GM12878 (cell line): ENCODE data around the gene SUSD6. TPM values are rescaled to one million over a fixed set of nuclear protein-coding genes. Genes with fewer than 3 reads are reported as not detected.
"Not testable (repeated sequence)": the region's sequence is repeated elsewhere in the genome, so short reads cannot be mapped to it uniquely, and the experiment has no call there.

ENCODE experiments used
- ATAC-seq: fragments of 200-7000 bp; cut with Tn5 transposase; 3 replicates; pipeline ENCODE4 v1.9.1; 2020; ENCODE audit warnings: mild to moderate bottlenecking, moderate library complexity
- BruUV-seq: library from RNA; stranded (reverse); fragments of 400-500 nt; replicated peaks from 2 replicates; lab custom pipeline; 2021; lab: Mats Ljungman, UMichigan
- CTCF ChIA-PET: fragments of 300-600 bp; sonication (Branson Sonifier 250); formaldehyde crosslinking; extraction: SDS; loops from one replicate; lab custom pipeline; 2021; ENCODE audit warnings: inconsistent platforms; lab: Yijun Ruan, JAX
- POLR2A ChIA-PET: fragments of 350-600 bp; formaldehyde crosslinking; extraction: SDS; loops from one replicate; lab custom pipeline; 2021; ENCODE audit warnings: inconsistent platforms; lab: Charles Lee
- RAD21 ChIA-PET: fragments of 300-600 bp; sonication (Branson Sonifier 250); formaldehyde crosslinking; loops from one replicate; lab custom pipeline; 2023; ENCODE audit warnings: antibody characterized with exemption; ENCODE audit not compliant: unreplicated experiment; lab: Charles Lee
- SMC1A ChIA-PET: fragments of 300-600 bp; sonication (Branson Sonifier 250); formaldehyde crosslinking; loops from one replicate; lab custom pipeline; 2023; ENCODE audit not compliant: unreplicated experiment, uncharacterized antibody; lab: Charles Lee
- DNase-seq: peaks from one replicate; pipeline ENCODE4 v3.0.0-alpha.2; 2011; ENCODE audit warnings: low read depth, low spot score
- FAIRE-seq: peaks from 3 replicates; lab custom pipeline; 2011; peaks lifted over from hg19 to GRCh38; lab: Jason Lieb, UNC
- H2AFZ ChIP-seq: 2 replicates; pipeline ENCODE4 v1.6.0; 2011; ENCODE audit warnings: low read depth, low read length, control low read depth; ENCODE audit not compliant: control insufficient read depth
- H3K27ac ChIP-seq: 2 replicates; pipeline ENCODE4 v1.5.1; 2011; ENCODE audit warnings: control low read depth; ENCODE audit not compliant: control insufficient read depth, insufficient read depth
- H3K27me3 ChIP-seq, 2 experiments: replicated peaks in 1 of 2; 2 replicates each; pipeline versions ENCODE4 v1.6.0 to v1.6.1; 2011; ENCODE audit warnings: low read length in 1 of 2; ENCODE audit not compliant: control insufficient read depth in 2 of 2, insufficient read depth in 2 of 2
- H3K36me3 ChIP-seq, 2 experiments: 2 replicates each; pipeline ENCODE4 v1.5.1; 2011; ENCODE audit warnings: low read length in 1 of 2; ENCODE audit not compliant: control insufficient read depth in 2 of 2, insufficient read depth in 2 of 2
- H3K4me1 ChIP-seq: 2 replicates; pipeline ENCODE4 v1.6.1; 2011; ENCODE audit warnings: mild to moderate bottlenecking, low read length, moderate library complexity, mixed read lengths; ENCODE audit not compliant: control insufficient read depth, insufficient read depth
- H3K4me2 ChIP-seq: 2 replicates; pipeline ENCODE4 v1.6.0; 2011; ENCODE audit warnings: control low read depth; ENCODE audit not compliant: control insufficient read depth, insufficient read depth
- H3K4me3 ChIP-seq: fragments of 200-600 bp; sonication (generic); 2 replicates; pipeline ENCODE4 v1.5.1; 2016
- H3K79me2 ChIP-seq: 2 replicates; pipeline ENCODE4 v1.6.0; 2011; ENCODE audit warnings: low read length; ENCODE audit not compliant: control insufficient read depth, insufficient read depth
- H3K9ac ChIP-seq: 2 replicates; pipeline ENCODE4 v1.8.0; 2011; ENCODE audit warnings: low read length, control low read depth, mixed read lengths; ENCODE audit not compliant: control insufficient read depth, insufficient read depth
- H3K9me3 ChIP-seq: replicated peaks from 3 replicates; pipeline ENCODE4 v1.5.1; 2011; ENCODE audit warnings: mild to moderate bottlenecking, low read length; ENCODE audit not compliant: control insufficient read depth, insufficient read depth
- H4K20me1 ChIP-seq: 2 replicates; pipeline ENCODE4 v1.6.0; 2011; ENCODE audit not compliant: control insufficient read depth, insufficient read depth
- ATF7 ChIP-seq: fragments of 450-650 bp; IDR thresholded peaks from 2 replicates; pipeline ENCODE4 v1.6.1; 2016; ENCODE audit warnings: low read depth, mild to moderate bottlenecking
- BCL11A ChIP-seq: IDR thresholded peaks from 2 replicates; pipeline ENCODE4 v1.6.1; 2011; ENCODE audit warnings: low read depth, low read length
- HDAC6 ChIP-seq: fragments of 200-600 bp; sonication (generic); IDR thresholded peaks from one replicate; pipeline ENCODE4 v1.8.0; 2017; ENCODE audit warnings: antibody characterized with exemption; ENCODE audit not compliant: unreplicated experiment
- IKZF2 ChIP-seq, 2 experiments: fragments of 450-650 bp; IDR thresholded peaks; 2 replicates each; pipeline ENCODE4 v1.6.1; 2017; ENCODE audit warnings: mild to moderate bottlenecking in 2 of 2, moderate library complexity in 2 of 2
- MYB ChIP-seq: fragments of 150-350 bp; IDR thresholded peaks from 2 replicates; pipeline ENCODE4 v1.6.1; 2014; ENCODE audit warnings: mild to moderate bottlenecking, low read depth, low read length, borderline replicate concordance
- POLR2A ChIP-seq: IDR thresholded peaks from 2 replicates; pipeline ENCODE4 v1.6.1; 2011; ENCODE audit warnings: low read depth, mild to moderate bottlenecking, low read length
- RAD21 ChIP-seq: IDR thresholded peaks from 2 replicates; pipeline ENCODE4 v1.6.1; 2011; ENCODE audit warnings: mild to moderate bottlenecking, low read depth, low read length, moderate library complexity; ENCODE audit not compliant: insufficient read depth
- REST ChIP-seq: IDR thresholded peaks from 2 replicates; pipeline ENCODE4 v1.6.1; 2012; ENCODE audit warnings: mild to moderate bottlenecking, low read depth, low read length
- RUNX3 ChIP-seq: IDR thresholded peaks from 2 replicates; pipeline ENCODE4 v1.6.1; 2012; ENCODE audit warnings: low read length, inconsistent platforms
- ZSCAN29 ChIP-seq: fragments of 450-650 bp; IDR thresholded peaks from 2 replicates; pipeline ENCODE4 v1.6.1; 2017; ENCODE audit warnings: mild to moderate bottlenecking, moderate library complexity
- WGBS: methylation state at CpG from one replicate; pipeline ENCODE4 v1.1.6; 2016; ENCODE audit warnings: low lambda C conversion rate; ENCODE audit not compliant: insufficient replicate concordance, insufficient coverage; ENCODE audit errors: missing lambda C conversion rate; 5-methylcytosine and 5-hydroxymethylcytosine counted together
- in situ Hi-C: fragments of 300-500 bp; cut with MboI; formaldehyde crosslinking; loops from 9 replicates; pipeline ENCODE4 v1.14.3; 2018; ENCODE audit warnings: mixed read lengths
- intact Hi-C: fragments of 100-400 bp; cut with micrococcal nuclease; formaldehyde crosslinking; loops from one replicate; pipeline ENCODE4 v1.14.2; 2022; ENCODE audit not compliant: unreplicated experiment
- polyA plus RNA-seq, 11 experiments: library from polyadenylated mRNA; depleted of rRNA in 4 of 11; unstranded in 6 of 11; stranded (reverse) in 5 of 11; fragments of >200 nt; fragmentation: Nextera tagmentation in 4 of 11; fragmentation: Illumina TruSeq in 1 of 11; extraction: Ambion mirVana in 4 of 11; extraction: Trizol in 1 of 11; gene quantifications; 1 replicate in 1 of 11; 2 replicates in 10 of 11; pipeline versions ENCODE4 v1.2.1 to v1.2.3, GENCODE V29; 2011 to 2016; ENCODE audit warnings: inconsistent platforms in 2 of 11, missing spikeins in 2 of 11, low read depth in 1 of 11
- total RNA-seq, 4 experiments: library from RNA; depleted of rRNA in 3 of 4; stranded (reverse); fragments of >200 nt in 3 of 4; fragmentation: Illumina TruSeq in 1 of 4; extraction: Trizol in 1 of 4; gene quantifications; 2 replicates each; pipeline versions ENCODE4 v1.2.1 to v1.2.3, GENCODE V29; 2013 to 2021
- TF ChIP-seq, protein P1 (sequence below): fragments of 450-650 bp; IDR thresholded peaks from 2 replicates; pipeline ENCODE4 v1.6.1; 2017; ENCODE audit warnings: mild to moderate bottlenecking, low read depth, inconsistent platforms; ENCODE audit not compliant: poor library complexity, severe bottlenecking

Gene SUSD6
- total and polyA plus RNA-seq, 10 of the 15 experiments (the other 5 are each of a cell fraction or from before 2014, with no cell fraction given), result 6.6 to 39.8 (median 20.2) TPM

- Histone ChIP-seq H3K36me3 (peaks cover 12 to 20% of the 10 kb centered on the region in 2 experiments), H3K27ac (no peak overlapping the region), H3K9ac (no peak overlapping the region), H3K4me2 (no peak overlapping the region), H3K4me1 (peaks cover 3% of the 10 kb centered on the region), H3K27me3 (no peaks in the 10 kb centered on the region), H3K9me3 (no peaks in the 10 kb centered on the region), H3K4me3 (no peak overlapping the region), H4K20me1 (no peaks in the 10 kb centered on the region), H3K79me2 (no peaks in the 10 kb centered on the region), H2AFZ (no peak overlapping the region)
- ChIA-PET POLR2A (no interaction called here), RAD21 (interaction anchor here (1.6 kb wide), 1 partner anchor 13 kb away, joined by 3 read pairs; no protein-coding TSS in a partner anchor), CTCF (interaction anchor here (1.0 to 4.8 kb wide), 5 partner anchors 10 to 112 kb away, joined by 3 to 34 read pairs (median 3); no protein-coding TSS in a partner anchor), SMC1A (interaction anchor here (1.5 to 1.8 kb wide), 2 partner anchors 15 to 112 kb away, joined by 4 to 11 read pairs; no protein-coding TSS in a partner anchor)
- no TSS peak for BruUV-seq
- intact Hi-C loops (no loop called here), in situ Hi-C loops (no loop called here)
- DNase-seq (no peak), ATAC-seq (peak; percentile 79), FAIRE-seq (no peak)
- TF ChIP-seq RUNX3 (peak; percentile 50; the same call in 1 of the 2 replicates), REST (no peak), RAD21 (no peak), ZSCAN29 (no peak), HDAC6 (no peak), IKZF2 (IDR thresholded peaks at IDR 0.05) (0 out of 4 replicates have a peak, but pooled peaks of 1 of the 2 experiments have one; percentile 23), POLR2A (peak; percentile 19; the same call in 1 of the 2 replicates), ATF7 (peak; percentile 85), MYB (no peak), BCL11A (no peak)
- TF ChIP-seq, protein P1, sequence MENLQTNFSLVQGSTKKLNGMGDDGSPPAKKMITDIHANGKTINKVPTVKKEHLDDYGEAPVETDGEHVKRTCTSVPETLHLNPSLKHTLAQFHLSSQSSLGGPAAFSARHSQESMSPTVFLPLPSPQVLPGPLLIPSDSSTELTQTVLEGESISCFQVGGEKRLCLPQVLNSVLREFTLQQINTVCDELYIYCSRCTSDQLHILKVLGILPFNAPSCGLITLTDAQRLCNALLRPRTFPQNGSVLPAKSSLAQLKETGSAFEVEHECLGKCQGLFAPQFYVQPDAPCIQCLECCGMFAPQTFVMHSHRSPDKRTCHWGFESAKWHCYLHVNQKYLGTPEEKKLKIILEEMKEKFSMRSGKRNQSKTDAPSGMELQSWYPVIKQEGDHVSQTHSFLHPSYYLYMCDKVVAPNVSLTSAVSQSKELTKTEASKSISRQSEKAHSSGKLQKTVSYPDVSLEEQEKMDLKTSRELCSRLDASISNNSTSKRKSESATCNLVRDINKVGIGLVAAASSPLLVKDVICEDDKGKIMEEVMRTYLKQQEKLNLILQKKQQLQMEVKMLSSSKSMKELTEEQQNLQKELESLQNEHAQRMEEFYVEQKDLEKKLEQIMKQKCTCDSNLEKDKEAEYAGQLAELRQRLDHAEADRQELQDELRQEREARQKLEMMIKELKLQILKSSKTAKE, result no peak
- WGBS, result 81% methylated on average over 5 of the region's 5 CpGs
Observed at GRCh38 chr14:69716478-69717187, 105.2 kb downstream of the SUSD6 start.

DNA sequence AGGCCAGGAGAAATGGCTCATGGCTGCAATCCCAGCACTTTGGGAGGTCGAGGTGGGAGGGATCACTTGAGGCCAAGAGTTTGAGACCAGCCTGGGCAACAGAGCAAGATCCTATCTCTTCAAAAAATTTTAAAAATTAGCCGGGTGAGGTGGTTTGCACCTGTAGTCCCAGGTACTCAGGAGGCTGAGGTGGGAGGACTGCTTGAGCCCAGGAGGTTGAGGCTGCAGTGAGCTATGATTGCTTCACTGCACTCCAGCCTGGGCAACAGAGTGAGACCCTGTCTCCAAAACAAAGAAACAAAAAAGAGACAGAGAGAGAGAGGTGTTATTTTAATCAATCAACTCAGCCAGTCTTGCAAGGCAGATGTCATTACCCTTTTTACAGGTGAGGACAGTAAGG lies 107.2 kb downstream of the SUSD6 start:
- intact Hi-C loops, H3K9me3 ChIP-seq, FAIRE-seq, BruUV-seq, ATAC-seq, H3K9ac ChIP-seq, H3K27ac ChIP-seq, H3K4me2 ChIP-seq, H3K4me1 ChIP-seq, H4K20me1 ChIP-seq, H3K27me3 ChIP-seq, in situ Hi-C loops, H3K4me3 ChIP-seq, POLR2A ChIA-PET, H3K36me3 ChIP-seq, H2AFZ ChIP-seq, DNase-seq, H3K79me2 ChIP-seq: not testable (repeated sequence)
- ChIA-PET RAD21 (interaction anchor here (1.0 to 4.0 kb wide), 4 partner anchors 8 to 126 kb away, joined by 3 to 15 read pairs (median 4); no protein-coding TSS in a partner anchor), SMC1A (interaction anchor here (1.0 to 5.1 kb wide), 2 partner anchors 106 to 113 kb away, joined by 3 to 30 read pairs; no protein-coding TSS in a partner anchor), CTCF (interaction anchor here (0.8 to 4.8 kb wide), 5 partner anchors 9 to 134 kb away, joined by 3 to 34 read pairs (median 4); no protein-coding TSS in a partner anchor)
- 67% methylated on average over 2 of the region's 2 CpGs for WGBS
